Heart left ventricle (tissue), 16 donors: ENCODE measurements around the gene STRAP. TPM values are rescaled to one million over a fixed set of nuclear protein-coding genes. Genes with fewer than 3 reads are reported as not detected.

Experiments
- ATAC-seq, 4 donors: fragments of 200-7000 bp; cut with Tn5 transposase; one replicate each; pipeline ENCODE4 v1.9.1; 2020 to 2022; ENCODE audit warnings: moderate library complexity in 4 of 4, mild to moderate bottlenecking in 3 of 4, moderate number of reproducible peaks in 1 of 4
- DNase-seq, 5 donors: peaks; one replicate each; pipeline ENCODE4 v3.0.0-alpha.2; 2020
- H3K27ac ChIP-seq, 12 donors: fragments of 200-600 bp; sonication (generic) in 4 of 12; one replicate each; pipeline versions ENCODE4 v1.5.0 to v1.8.0; 2016 to 2022; ENCODE audit warnings: mild to moderate bottlenecking in 2 of 12
- H3K27me3 ChIP-seq, 9 donors: fragments of 200-600 bp; sonication (generic) in 2 of 9; one replicate each; pipeline versions ENCODE4 v1.5.1 to v1.8.0; 2016 to 2022; ENCODE audit warnings: mild to moderate bottlenecking in 3 of 9
- H3K36me3 ChIP-seq, 9 donors: fragments of 200-600 bp; sonication (generic) in 2 of 9; one replicate each; pipeline versions ENCODE4 v1.5.0 to v1.8.0; 2018 to 2022; ENCODE audit warnings: mild to moderate bottlenecking in 2 of 9
- H3K4me1 ChIP-seq, 12 donors: fragments of 200-600 bp; sonication (generic) in 4 of 12; one replicate each; pipeline versions ENCODE4 v1.5.0 to v1.8.0; 2016 to 2022; ENCODE audit warnings: mild to moderate bottlenecking in 3 of 12
- H3K4me3 ChIP-seq, 12 donors: fragments of 200-600 bp; sonication (generic) in 4 of 12; one replicate each; pipeline versions ENCODE4 v1.5.0 to v1.8.0; 2017 to 2022; ENCODE audit warnings: mild to moderate bottlenecking in 9 of 12, moderate library complexity in 4 of 12
- H3K9me3 ChIP-seq, 12 donors: fragments of 200-600 bp; sonication (generic) in 4 of 12; one replicate each; pipeline versions ENCODE4 v1.5.0 to v1.8.0; 2016 to 2022; ENCODE audit warnings: mild to moderate bottlenecking in 1 of 12
- POLR2A ChIP-seq, 2 donors: fragments of 450-650 bp; IDR thresholded peaks; one replicate each; pipeline ENCODE4 v1.6.1; 2017; ENCODE audit warnings: antibody characterized with exemption in 2 of 2, mild to moderate bottlenecking in 2 of 2, moderate library complexity in 2 of 2
- WGBS, 4 donors: extraction: QIAGEN DNeasy Blood & Tissue Kit in 2 of 4; methylation state at CpG; one replicate each; pipeline versions ENCODE4 v1.1.5 to v1.1.7; 2013 to 2018; 5-methylcytosine and 5-hydroxymethylcytosine counted together
- intact Hi-C, 10 donors: fragments of 100-400 bp; cut with DNase I; formaldehyde crosslinking; loops; one replicate each; pipeline versions ENCODE4 v1.11.1 to v1.14.2; 2022
- long read RNA-seq, 3 donors: library from polyadenylated mRNA; unstranded; transcript quantifications; one replicate each; pipeline ENCODE4 v2.0.0, GENCODE V29; 2020 to 2021
- polyA plus RNA-seq, 2 donors: library from polyadenylated mRNA; stranded (reverse); fragments of 200-250 nt; gene quantifications; one replicate each; pipeline ENCODE4 v1.2.3, GENCODE V29; 2013
- total RNA-seq, 9 donors: library from RNA; depleted of rRNA in 2 of 9; stranded (reverse); fragments of >200 nt in 2 of 9; fragmentation: NEBNext Ultra II Directional in 3 of 9; extraction: Animal tissue kit (Norgen Biotek cat#: 25700) in 3 of 9; gene quantifications; one replicate each; pipeline versions ENCODE4 v1.1.0 to v1.2.4, GENCODE V29; 2016 to 2023
- TF ChIP-seq, protein P1 (sequence below), 12 donors: fragments of 200-600 bp; sonication (generic) in 4 of 12; IDR thresholded peaks; one replicate each; pipeline versions ENCODE4 v1.5.0 to v1.8.0; 2018 to 2022; ENCODE audit warnings: antibody characterized with exemption in 12 of 12, mild to moderate bottlenecking in 5 of 12
- donor health status: ischemic (EF 13 %, LVEDD 7.1; RV severe dilation, severe dysfunction).
- donor health status: healthy with polysubstance abuse.
- donor health status: DM: no; HTN: yes; CAD: no.
- donor health status: DM: no; HTN: no; CAD: no.
- donor health status: ischemic (EF 25% LVEDD 6.9; RV normal size, moderate dysfunction).
- donor health status: ischemic (EF 25% LVEDD 5.7; RV mildly dilated, moderate dysfunction).
- donor health status: healthy.
- donor health status: DM: yes; HTN: yes; CAD: no.
- donor health status: ischemic (EF 35%, LVEDD 5.7; RV mildly dilated, moderate dysfunction).
- donor health status: nonischemic (EF 11% LVEDD 7.7; RV severe dilation, severe dysfunction).
- donor health status: DM: yes; HTN: yes; CAD: no.
- donor health status: PGD.
- donor health status: ischemic (EF 29% LVEDD 5.4; RV normal size, mild dysfunction).
- donor health status: nonischemic (EF 23%, LVEDD 6.1; RV moderate dilation, normal function).

The STRAP gene, protein sequence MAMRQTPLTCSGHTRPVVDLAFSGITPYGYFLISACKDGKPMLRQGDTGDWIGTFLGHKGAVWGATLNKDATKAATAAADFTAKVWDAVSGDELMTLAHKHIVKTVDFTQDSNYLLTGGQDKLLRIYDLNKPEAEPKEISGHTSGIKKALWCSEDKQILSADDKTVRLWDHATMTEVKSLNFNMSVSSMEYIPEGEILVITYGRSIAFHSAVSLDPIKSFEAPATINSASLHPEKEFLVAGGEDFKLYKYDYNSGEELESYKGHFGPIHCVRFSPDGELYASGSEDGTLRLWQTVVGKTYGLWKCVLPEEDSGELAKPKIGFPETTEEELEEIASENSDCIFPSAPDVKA
- total RNA-seq (100 to 1,000 TPM in 6 of 9 donors, 10 to 100 TPM in 3; 61.6 to 176 (median 111) TPM), polyA plus RNA-seq (100 to 1,000 TPM; 148 to 237 TPM)
- long read RNA-seq, donor 1, transcript STRAP-206 (9 exons, 1,698 nt): minor isoform, 18 of 349 reads
- long read RNA-seq, donor 1, transcript STRAP-202 (10 exons, 1,866 nt): major isoform, 313 of 349 reads
- long read RNA-seq, donor 1, partial matches to known transcripts: 2 of 349 reads
- long read RNA-seq, donor 1, other reads (novel, unspliced or antisense): 16 of 349 reads
- long read RNA-seq, donor 2, transcript STRAP-206 (9 exons, 1,698 nt): minor isoform, 260 of 2,477 reads
- long read RNA-seq, donor 2, transcript STRAP-202 (10 exons, 1,866 nt): major isoform, 2,153 of 2,477 reads
- long read RNA-seq, donor 2, partial matches to known transcripts: 13 of 2,477 reads
- long read RNA-seq, donor 2, other reads (novel, unspliced or antisense): 49 of 2,477 reads
- long read RNA-seq, donor 3, transcript STRAP-206 (9 exons, 1,698 nt): minor isoform, 30 of 323 reads
- long read RNA-seq, donor 3, transcript STRAP-202 (10 exons, 1,866 nt): major isoform, 284 of 323 reads
- long read RNA-seq, donor 3, partial matches to known transcripts: 3 of 323 reads
- long read RNA-seq, donor 3, other reads (novel, unspliced or antisense): 6 of 323 reads

DNA sequence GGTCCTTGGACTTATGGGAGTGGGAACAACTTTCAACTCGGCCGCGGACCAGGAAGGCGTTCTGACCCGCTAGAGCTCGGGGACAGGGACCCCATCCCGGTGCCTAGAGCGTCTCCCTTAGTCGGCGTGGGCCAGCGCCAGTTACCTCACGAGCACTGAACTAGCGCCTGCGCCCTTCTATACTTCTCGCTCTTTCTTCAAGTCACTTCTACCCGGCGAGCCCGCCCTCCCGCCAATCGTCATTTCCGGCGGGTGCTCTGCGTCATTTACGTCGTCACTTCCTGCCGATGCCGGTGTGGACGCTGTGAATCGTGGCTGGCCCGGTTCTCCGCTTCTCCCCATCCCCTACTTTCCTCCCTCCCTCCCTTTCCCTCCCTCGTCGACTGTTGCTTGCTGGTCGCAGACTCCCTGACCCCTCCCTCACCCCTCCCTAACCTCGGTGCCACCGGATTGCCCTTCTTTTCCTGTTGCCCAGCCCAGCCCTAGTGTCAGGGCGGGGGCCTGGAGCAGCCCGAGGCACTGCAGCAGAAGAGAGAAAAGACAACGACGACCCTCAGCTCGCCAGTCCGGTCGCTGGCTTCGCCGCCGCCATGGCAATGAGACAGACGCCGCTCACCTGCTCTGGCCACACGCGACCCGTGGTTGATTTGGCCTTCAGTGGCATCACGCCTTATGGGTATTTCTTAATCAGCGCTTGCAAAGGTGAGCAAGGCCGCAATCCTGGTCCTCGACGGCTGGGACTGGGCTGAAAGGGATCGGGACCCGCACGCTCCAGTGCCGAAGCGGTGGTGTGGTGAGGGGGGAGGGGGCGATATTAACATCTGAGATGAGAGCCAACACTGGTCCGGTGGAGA is at the start of gene STRAP:
Gene STRAP, plus strand, starts transcription at position 270 of the 854 bp plus-strand sequence. Its CDS starts 321 bp downstream, at position 591.
- intact Hi-C loops: loop anchor here in 1 of 10 donors (10.0 kb wide), 1 partner anchor 1108 kb away; a partner anchor contains a TSS
- 0% methylated on average over 60 to 63 of the region's 63 CpGs for WGBS, 4 donors

DNA sequence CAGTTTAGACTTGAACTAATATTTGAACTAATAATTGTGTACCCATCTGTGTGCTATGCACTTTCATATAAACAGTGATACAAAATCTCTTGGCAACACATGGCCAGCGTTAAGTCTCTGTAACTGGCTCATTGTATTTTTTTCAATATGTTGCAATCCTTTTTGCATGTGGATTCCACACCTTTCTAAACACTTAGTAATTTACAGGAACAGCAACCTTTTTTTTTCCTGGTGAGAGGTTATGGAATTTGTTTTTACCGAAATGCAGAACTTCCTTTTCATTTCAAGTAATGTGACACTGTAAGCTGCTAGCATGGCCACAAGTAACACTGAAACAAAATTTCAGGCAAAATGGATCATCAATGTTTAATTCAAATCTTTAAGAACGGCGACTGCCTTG is 47.6 kb upstream of the STRAP start:
- H3K9me3 ChIP-seq: no peaks in the 10 kb centered on the region
- no peak overlapping the region for H3K27ac ChIP-seq
- H3K4me1 ChIP-seq: peaks cover 0 to 26% (median 1%) of the 10 kb centered on the region in 12 donors
- DNase-seq: no peak
- H3K36me3 ChIP-seq: no peaks in the 10 kb centered on the region
- TF ChIP-seq, protein P1, sequence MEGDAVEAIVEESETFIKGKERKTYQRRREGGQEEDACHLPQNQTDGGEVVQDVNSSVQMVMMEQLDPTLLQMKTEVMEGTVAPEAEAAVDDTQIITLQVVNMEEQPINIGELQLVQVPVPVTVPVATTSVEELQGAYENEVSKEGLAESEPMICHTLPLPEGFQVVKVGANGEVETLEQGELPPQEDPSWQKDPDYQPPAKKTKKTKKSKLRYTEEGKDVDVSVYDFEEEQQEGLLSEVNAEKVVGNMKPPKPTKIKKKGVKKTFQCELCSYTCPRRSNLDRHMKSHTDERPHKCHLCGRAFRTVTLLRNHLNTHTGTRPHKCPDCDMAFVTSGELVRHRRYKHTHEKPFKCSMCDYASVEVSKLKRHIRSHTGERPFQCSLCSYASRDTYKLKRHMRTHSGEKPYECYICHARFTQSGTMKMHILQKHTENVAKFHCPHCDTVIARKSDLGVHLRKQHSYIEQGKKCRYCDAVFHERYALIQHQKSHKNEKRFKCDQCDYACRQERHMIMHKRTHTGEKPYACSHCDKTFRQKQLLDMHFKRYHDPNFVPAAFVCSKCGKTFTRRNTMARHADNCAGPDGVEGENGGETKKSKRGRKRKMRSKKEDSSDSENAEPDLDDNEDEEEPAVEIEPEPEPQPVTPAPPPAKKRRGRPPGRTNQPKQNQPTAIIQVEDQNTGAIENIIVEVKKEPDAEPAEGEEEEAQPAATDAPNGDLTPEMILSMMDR (IDR thresholded peaks at IDR 0.05): no peak
- TF ChIP-seq POLR2A (IDR thresholded peaks at IDR 0.05): no peak
- H3K27me3 ChIP-seq: no peaks in the 10 kb centered on the region
- H3K4me3 ChIP-seq: no peak overlapping the region
- no peak for ATAC-seq
- 81 to 91% (median 88%) methylated on average over 4 of the region's 4 CpGs for WGBS, 4 donors
- intact Hi-C loops: no loop called here

More for the DNA sequence above, at the start of gene STRAP:
- Histone ChIP-seq H3K27me3 (no peaks in the 10 kb centered on the region), H3K27ac (peak within 1 kb of the TSS; percentile 90 to 99 (median 98)), H3K4me3 (peak within 1 kb of the TSS; percentile 46 to 96 (median 82)), H3K4me1 (peaks cover 0 to 50% (median 36%) of the 10 kb centered on the region in 12 donors), H3K9me3 (no peaks in the 10 kb centered on the region), H3K36me3 (peaks cover 0 to 20% (median 6%) of the 10 kb centered on the region in 9 donors)
- ATAC-seq (peak; percentile 97 to 98 (median 98)), DNase-seq (peak; percentile 94 to 98 (median 97))
- TF ChIP-seq, protein P1 (IDR thresholded peaks at IDR 0.05): no peak
- TF ChIP-seq POLR2A (IDR thresholded peaks at IDR 0.05): peak; percentile 89 to 98

DNA sequence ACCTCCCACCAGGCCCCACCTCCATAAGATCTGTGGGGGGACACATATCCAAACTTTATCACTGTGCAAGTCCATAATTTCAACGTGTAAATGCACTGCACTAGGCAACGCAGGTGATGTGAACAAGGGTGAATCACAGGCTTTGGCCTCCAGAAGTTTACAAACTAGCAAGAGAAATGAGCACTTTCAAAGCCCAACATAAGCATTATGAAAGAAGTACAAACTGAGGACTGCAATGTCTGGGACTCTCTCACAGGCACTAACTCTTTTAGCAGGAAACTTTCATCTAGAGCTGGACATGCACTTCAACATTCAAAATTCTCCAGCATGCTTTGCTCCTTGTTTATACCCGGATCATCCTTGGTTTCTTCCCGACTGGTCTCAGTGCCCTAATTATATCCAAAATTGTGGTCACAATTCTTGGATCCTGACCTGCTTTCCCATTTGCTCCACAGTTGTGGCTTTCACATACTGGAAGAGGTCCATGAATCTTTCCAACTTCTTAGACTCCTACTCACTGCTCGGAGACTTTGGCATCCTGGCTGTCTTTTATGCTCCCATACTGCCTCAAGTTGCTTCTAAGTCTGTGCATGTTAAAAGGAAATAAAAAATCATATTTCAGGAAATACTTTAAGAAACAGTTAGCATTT is 44.9 kb upstream of the STRAP start:
- Histone ChIP-seq H3K9me3 (no peaks in the 10 kb centered on the region), H3K36me3 (no peaks in the 10 kb centered on the region), H3K27me3 (no peaks in the 10 kb centered on the region), H3K4me1 (peaks cover 0 to 29% (median 0%) of the 10 kb centered on the region in 12 donors), H3K27ac (peak overlapping the region in 5 of 12 donors; percentile 9 to 44 (median 35)), H3K4me3 (no peak overlapping the region)
- DNase-seq (peak in 2 of 5 donors; percentile 24 to 28), ATAC-seq (peak; percentile 57 to 92 (median 69))
- 57 to 79% (median 63%) methylated on average over 5 of the region's 5 CpGs for WGBS, 4 donors
- intact Hi-C loops: no loop called here
- TF ChIP-seq POLR2A (IDR thresholded peaks at IDR 0.05): no peak
- TF ChIP-seq, protein P1 (IDR thresholded peaks at IDR 0.05): no peak
